Left lung (tissue), 10 donors: ENCODE results near the gene NEDD4. TPM values are rescaled to one million over a fixed set of nuclear protein-coding genes. Genes with fewer than 3 reads are reported as not detected.

Experiments
- ATAC-seq: fragments of 200-7000 bp; cut with Tn5 transposase; one replicate; pipeline ENCODE4 v1.9.1; 2020; ENCODE audit warnings: moderate library complexity
- DNase-seq, 4 donors: peaks; one replicate each; pipeline ENCODE4 v3.0.0-alpha.2; 2013 to 2020
- H3K27ac ChIP-seq, 2 donors: fragments of 200-600 bp; sonication (generic) in 1 of 2; one replicate each; pipeline versions ENCODE4 v1.5.0 to v1.8.0; 2020 to 2021
- H3K27me3 ChIP-seq, 2 donors: fragments of 200-600 bp; sonication (generic) in 1 of 2; one replicate each; pipeline versions ENCODE4 v1.5.0 to v1.8.0; 2020 to 2021
- H3K36me3 ChIP-seq, 2 donors: fragments of 200-600 bp; sonication (generic) in 1 of 2; one replicate each; pipeline versions ENCODE4 v1.5.0 to v1.8.0; 2020 to 2021
- H3K4me1 ChIP-seq, 2 donors: fragments of 200-600 bp; one replicate each; pipeline ENCODE4 v1.8.0; 2021
- H3K4me3 ChIP-seq, 2 donors: fragments of 200-600 bp; sonication (generic) in 1 of 2; one replicate each; pipeline versions ENCODE4 v1.5.0 to v1.8.0; 2020 to 2021; ENCODE audit warnings: mild to moderate bottlenecking in 1 of 2
- H3K9me3 ChIP-seq, 2 donors: fragments of 200-600 bp; sonication (generic) in 1 of 2; one replicate each; pipeline versions ENCODE4 v1.5.0 to v1.8.0; 2020 to 2021
- intact Hi-C, 2 donors: fragments of 100-400 bp; cut with DNase I; formaldehyde crosslinking; loops; one replicate each; pipeline versions ENCODE4 v1.11.2 to v1.14.2; 2022
- polyA plus RNA-seq, 6 donors: library from polyadenylated mRNA; unstranded; fragments of 120-200 nt; gene quantifications; one replicate each; pipeline ENCODE4 v1.2.1, GENCODE V29; 2013; ENCODE audit not compliant: insufficient read length in 6 of 6
- total RNA-seq, 2 donors: library from RNA; stranded (reverse); fragmentation: NEBNext Ultra II Directional; extraction: Animal tissue kit (Norgen Biotek cat#: 25700); gene quantifications; one replicate each; pipeline ENCODE4 v1.2.1, GENCODE V29; 2021
- TF ChIP-seq, protein P1 (sequence below), 2 donors: fragments of 200-600 bp; sonication (generic) in 1 of 2; IDR thresholded peaks; one replicate each; pipeline versions ENCODE4 v1.5.0 to v1.8.0; 2021; ENCODE audit warnings: antibody characterized with exemption in 2 of 2
- donor health status: DM: no; HTN: yes; CAD: no.
- donor health status: DM: no; HTN: no; CAD: no.

NEDD4 gene
- total and polyA plus RNA-seq, 8 donors: 15.0 to 19.5 (median 17.0) TPM

DNA sequence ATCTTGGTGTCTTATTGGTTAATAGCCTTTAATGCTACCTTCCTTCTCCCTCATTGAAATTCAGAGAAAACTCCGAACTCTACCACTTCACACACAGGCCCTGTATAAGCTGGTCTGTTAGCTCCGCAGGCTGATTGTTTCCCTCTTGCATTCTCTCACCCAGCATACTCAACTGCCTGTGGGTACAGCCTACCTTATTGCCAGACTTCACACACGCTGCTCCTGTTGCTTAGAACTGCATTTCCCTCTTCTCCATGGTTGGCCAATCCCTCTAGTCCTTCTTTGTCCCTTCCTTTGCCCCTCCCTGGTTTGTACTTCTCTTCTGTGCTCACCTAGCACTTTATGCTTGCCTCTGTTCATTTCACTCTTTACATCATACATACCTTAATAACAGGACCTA is 157.5 kb downstream of the NEDD4 start:
- ATAC-seq (no peak), DNase-seq (no peak)
- H3K27ac ChIP-seq: no peak overlapping the region
- no peaks in the 10 kb centered on the region for H3K27me3 ChIP-seq
- intact Hi-C loops: no loop called here
- no peak overlapping the region for H3K4me3 ChIP-seq
- no peaks in the 10 kb centered on the region for H3K4me1 ChIP-seq
- no peaks in the 10 kb centered on the region for H3K9me3 ChIP-seq
- peaks cover 0 to 59% of the 10 kb centered on the region in 2 donors for H3K36me3 ChIP-seq
- TF ChIP-seq, protein P1, sequence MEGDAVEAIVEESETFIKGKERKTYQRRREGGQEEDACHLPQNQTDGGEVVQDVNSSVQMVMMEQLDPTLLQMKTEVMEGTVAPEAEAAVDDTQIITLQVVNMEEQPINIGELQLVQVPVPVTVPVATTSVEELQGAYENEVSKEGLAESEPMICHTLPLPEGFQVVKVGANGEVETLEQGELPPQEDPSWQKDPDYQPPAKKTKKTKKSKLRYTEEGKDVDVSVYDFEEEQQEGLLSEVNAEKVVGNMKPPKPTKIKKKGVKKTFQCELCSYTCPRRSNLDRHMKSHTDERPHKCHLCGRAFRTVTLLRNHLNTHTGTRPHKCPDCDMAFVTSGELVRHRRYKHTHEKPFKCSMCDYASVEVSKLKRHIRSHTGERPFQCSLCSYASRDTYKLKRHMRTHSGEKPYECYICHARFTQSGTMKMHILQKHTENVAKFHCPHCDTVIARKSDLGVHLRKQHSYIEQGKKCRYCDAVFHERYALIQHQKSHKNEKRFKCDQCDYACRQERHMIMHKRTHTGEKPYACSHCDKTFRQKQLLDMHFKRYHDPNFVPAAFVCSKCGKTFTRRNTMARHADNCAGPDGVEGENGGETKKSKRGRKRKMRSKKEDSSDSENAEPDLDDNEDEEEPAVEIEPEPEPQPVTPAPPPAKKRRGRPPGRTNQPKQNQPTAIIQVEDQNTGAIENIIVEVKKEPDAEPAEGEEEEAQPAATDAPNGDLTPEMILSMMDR (IDR thresholded peaks at IDR 0.05): no peak

DNA sequence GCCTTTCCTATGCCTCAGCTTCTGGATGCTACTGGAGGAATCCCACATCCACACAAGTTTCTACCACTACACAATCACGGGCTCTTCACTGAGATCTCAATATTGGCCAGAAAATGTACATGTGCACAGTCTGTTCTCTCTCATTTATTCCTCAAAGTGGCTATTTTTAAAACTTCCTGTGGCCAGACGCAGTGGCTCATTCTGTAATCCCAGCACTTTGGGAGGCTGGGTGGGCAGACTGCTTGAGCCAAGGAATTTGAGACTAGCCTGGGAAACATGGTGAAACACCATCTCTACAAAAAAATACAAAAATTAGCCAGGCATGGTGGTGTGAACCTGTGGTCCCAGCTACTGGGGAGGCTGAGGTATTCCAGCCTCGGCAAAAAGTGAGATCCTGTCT is 159.1 kb downstream of the NEDD4 start:
- intact Hi-C loops: no loop called here
- DNase-seq: no peak
- TF ChIP-seq, protein P1 (IDR thresholded peaks at IDR 0.05): no peak
- ATAC-seq: no peak
- Histone ChIP-seq H3K9me3 (no peaks in the 10 kb centered on the region), H3K4me1 (no peaks in the 10 kb centered on the region), H3K36me3 (peaks cover 0 to 48% of the 10 kb centered on the region in 2 donors), H3K27me3 (no peaks in the 10 kb centered on the region), H3K4me3 (no peak overlapping the region), H3K27ac (no peak overlapping the region)

GRCh38 chr15:55829826-55830225 is 163.6 kb downstream of the NEDD4 start:
- no peak for ATAC-seq
- TF ChIP-seq, protein P1 (IDR thresholded peaks at IDR 0.05): no peak
- intact Hi-C loops: no loop called here
- no peaks in the 10 kb centered on the region for H3K4me1 ChIP-seq
- no peaks in the 10 kb centered on the region for H3K9me3 ChIP-seq
- H3K36me3 ChIP-seq: peaks cover 0 to 18% of the 10 kb centered on the region in 2 donors
- no peak overlapping the region for H3K4me3 ChIP-seq
- no peak for DNase-seq
- no peaks in the 10 kb centered on the region for H3K27me3 ChIP-seq
- no peak overlapping the region for H3K27ac ChIP-seq

GRCh38 chr15:55827955-55828354 is 165.5 kb downstream of the NEDD4 start:
- intact Hi-C loops: no loop called here
- DNase-seq (no peak), ATAC-seq (no peak)
- TF ChIP-seq, protein P1 (IDR thresholded peaks at IDR 0.05): no peak
- Histone ChIP-seq H3K27me3 (no peaks in the 10 kb centered on the region), H3K36me3 (peaks cover 0 to 17% of the 10 kb centered on the region in 2 donors), H3K4me3 (no peak overlapping the region), H3K9me3 (no peaks in the 10 kb centered on the region), H3K4me1 (peaks cover 0 to 5% of the 10 kb centered on the region in 2 donors), H3K27ac (no peak overlapping the region)

GRCh38 chr15:55827204-55827603 is 166.2 kb downstream of the NEDD4 start:
- Histone ChIP-seq H3K27ac (no peak overlapping the region), H3K36me3 (peaks cover 0 to 9% of the 10 kb centered on the region in 2 donors), H3K27me3 (no peaks in the 10 kb centered on the region), H3K4me1 (peaks cover 0 to 5% of the 10 kb centered on the region in 2 donors), H3K4me3 (no peak overlapping the region), H3K9me3 (no peaks in the 10 kb centered on the region)
- TF ChIP-seq, protein P1 (IDR thresholded peaks at IDR 0.05): no peak
- DNase-seq (no peak), ATAC-seq (no peak)
- intact Hi-C loops: no loop called here
